Measurements from ENCODE around the gene DDX54. TPM values are rescaled to one million over a fixed set of nuclear protein-coding genes. Genes with fewer than 3 reads are reported as not detected.

The DDX54 gene
- total RNA-seq, 2 donors from 2014 or later: 81.4 to 82.7 TPM

- Mint-ChIP-seq H3K27ac (no peak overlapping the region), H3K36me3 (ENCODE audit: insufficient read depth in 2 of 2) (peaks cover 1 to 10% of the 10 kb centered on the region in 2 donors), H3K9me3 (no peaks in the 10 kb centered on the region), H3K27me3 (ENCODE audit: low read depth) (no peaks in the 10 kb centered on the region), H3K4me3 (no peak overlapping the region), H3K4me1 (ENCODE audit: low read depth) (peaks cover 8% of the 10 kb centered on the region)
- ATAC-seq (replicated peaks in 1 of 2) (no peak), DNase-seq (no peak)
Measured at GRCh38 chr12:113158439-113159203, 26.7 kb downstream of the DDX54 start.

- peak overlapping the region in 1 of 2 donors; percentile 34 for H3K4me3 Mint-ChIP-seq
- DNase-seq (no peak), ATAC-seq (replicated peaks in 1 of 2) (no peak)
- H3K36me3 Mint-ChIP-seq (ENCODE audit: insufficient read depth in 2 of 2): peaks cover 3 to 7% of the 10 kb centered on the region in 2 donors
- peaks cover 17% of the 10 kb centered on the region for H3K4me1 Mint-ChIP-seq (ENCODE audit: low read depth)
- H3K9me3 Mint-ChIP-seq: no peaks in the 10 kb centered on the region
- peak overlapping the region; percentile 44 for H3K27ac Mint-ChIP-seq
- H3K27me3 Mint-ChIP-seq (ENCODE audit: low read depth): peaks cover 4% of the 10 kb centered on the region
Measured at GRCh38 chr12:113157218-113157859, 27.9 kb downstream of the DDX54 start.

GRCh38 chr12:113155646-113156045 lies 29.6 kb downstream of the DDX54 start:
- H3K36me3 Mint-ChIP-seq (ENCODE audit: insufficient read depth in 2 of 2): peaks cover 2 to 4% of the 10 kb centered on the region in 2 donors
- H3K4me3 Mint-ChIP-seq: no peak overlapping the region

GRCh38 chr12:113155060-113155459 lies 30.2 kb downstream of the DDX54 start:
- Mint-ChIP-seq H3K27me3 (ENCODE audit: low read depth) (peaks cover 11% of the 10 kb centered on the region), H3K27ac (no peak overlapping the region), H3K9me3 (no peaks in the 10 kb centered on the region), H3K36me3 (ENCODE audit: insufficient read depth in 2 of 2) (peaks cover 0 to 2% of the 10 kb centered on the region in 2 donors), H3K4me1 (ENCODE audit: low read depth) (peaks cover 20% of the 10 kb centered on the region), H3K4me3 (peak overlapping the region; percentile 59 to 87)
- DNase-seq: no peak
- no peak for ATAC-seq (replicated peaks in 1 of 2)

More at GRCh38 chr12:113155646-113156045, 29.6 kb downstream of the DDX54 start:
- DNase-seq (no peak), ATAC-seq (replicated peaks in 1 of 2) (no peak)
- peaks cover 20% of the 10 kb centered on the region for H3K4me1 Mint-ChIP-seq (ENCODE audit: low read depth)
- H3K9me3 Mint-ChIP-seq: no peaks in the 10 kb centered on the region
- H3K27ac Mint-ChIP-seq: no peak overlapping the region
- H3K27me3 Mint-ChIP-seq (ENCODE audit: low read depth): peaks cover 11% of the 10 kb centered on the region

- H3K9me3 Mint-ChIP-seq: no peaks in the 10 kb centered on the region
- peaks cover 0 to 2% of the 10 kb centered on the region in 2 donors for H3K36me3 Mint-ChIP-seq (ENCODE audit: insufficient read depth in 2 of 2)
- H3K4me3 Mint-ChIP-seq: peak overlapping the region; percentile 59 to 87
- H3K27ac Mint-ChIP-seq: no peak overlapping the region
- H3K27me3 Mint-ChIP-seq (ENCODE audit: low read depth): peaks cover 11% of the 10 kb centered on the region
- peak in 1 of 2 donors; percentile 18 for ATAC-seq (replicated peaks in 1 of 2)
- peaks cover 20% of the 10 kb centered on the region for H3K4me1 Mint-ChIP-seq (ENCODE audit: low read depth)
- peak; percentile 34 to 40 for DNase-seq
Measured at GRCh38 chr12:113154351-113154973, 30.8 kb downstream of the DDX54 start.

- Mint-ChIP-seq H3K4me3 (peak overlapping the region; percentile 87 to 92), H3K27ac (no peak overlapping the region)
Measured at GRCh38 chr12:113152835-113153814, 32.2 kb downstream of the DDX54 start.

GRCh38 chr12:113152196-113152834 lies 33.0 kb downstream of the DDX54 start:
- no peak for DNase-seq
- Mint-ChIP-seq H3K36me3 (ENCODE audit: insufficient read depth in 2 of 2) (peaks cover 0 to 2% of the 10 kb centered on the region in 2 donors), H3K27me3 (ENCODE audit: low read depth) (peaks cover 14% of the 10 kb centered on the region), H3K4me3 (peak overlapping the region; percentile 87 to 92), H3K9me3 (no peaks in the 10 kb centered on the region), H3K27ac (no peak overlapping the region), H3K4me1 (ENCODE audit: low read depth) (peaks cover 20% of the 10 kb centered on the region)
- ATAC-seq (replicated peaks in 1 of 2): no peak

More at GRCh38 chr12:113152835-113153814, 32.2 kb downstream of the DDX54 start:
- peak; percentile 72 to 73 for DNase-seq
- H3K27me3 Mint-ChIP-seq (ENCODE audit: low read depth): peaks cover 11% of the 10 kb centered on the region
- no peaks in the 10 kb centered on the region for H3K9me3 Mint-ChIP-seq
- peak; percentile 85 for ATAC-seq (replicated peaks in 1 of 2)
- peaks cover 0 to 2% of the 10 kb centered on the region in 2 donors for H3K36me3 Mint-ChIP-seq (ENCODE audit: insufficient read depth in 2 of 2)
- H3K4me1 Mint-ChIP-seq (ENCODE audit: low read depth): peaks cover 20% of the 10 kb centered on the region

GRCh38 chr12:113151655-113152054 lies 33.6 kb downstream of the DDX54 start:
- Mint-ChIP-seq H3K9me3 (no peaks in the 10 kb centered on the region), H3K27ac (no peak overlapping the region), H3K4me3 (peak overlapping the region; percentile 87 to 92), H3K4me1 (ENCODE audit: low read depth) (peaks cover 20% of the 10 kb centered on the region), H3K27me3 (ENCODE audit: low read depth) (peaks cover 17% of the 10 kb centered on the region), H3K36me3 (ENCODE audit: insufficient read depth in 2 of 2) (peaks cover 0 to 2% of the 10 kb centered on the region in 2 donors)
- DNase-seq (no peak), ATAC-seq (replicated peaks in 1 of 2) (no peak)

- H3K36me3 Mint-ChIP-seq (ENCODE audit: insufficient read depth in 2 of 2): peaks cover 0 to 2% of the 10 kb centered on the region in 2 donors
- no peak within 1 kb of the TSS for H3K4me3 Mint-ChIP-seq
- DNase-seq (no peak), ATAC-seq (replicated peaks in 1 of 2) (no peak)
- no peaks in the 10 kb centered on the region for H3K9me3 Mint-ChIP-seq
- no peak within 1 kb of the TSS for H3K27ac Mint-ChIP-seq
- H3K27me3 Mint-ChIP-seq (ENCODE audit: low read depth): peaks cover 17% of the 10 kb centered on the region
- peaks cover 20% of the 10 kb centered on the region for H3K4me1 Mint-ChIP-seq (ENCODE audit: low read depth)
Measured at GRCh38 chr12:113149361-113150150, 35.7 kb downstream of the DDX54 start, which contains the start of gene CFAP73. CFAP73 (plus strand) TSS chr12:113149724; CDS start chr12:113149858, 134 bp downstream.

- H3K4me1 Mint-ChIP-seq (ENCODE audit: low read depth): peaks cover 7% of the 10 kb centered on the region
- no peak overlapping the region for H3K4me3 Mint-ChIP-seq
- no peaks in the 10 kb centered on the region for H3K9me3 Mint-ChIP-seq
- DNase-seq (no peak), ATAC-seq (replicated peaks in 1 of 2) (no peak)
- H3K27ac Mint-ChIP-seq: no peak overlapping the region
- H3K27me3 Mint-ChIP-seq (ENCODE audit: low read depth): peaks cover 9% of the 10 kb centered on the region
- H3K36me3 Mint-ChIP-seq (ENCODE audit: insufficient read depth in 2 of 2): no peaks in the 10 kb centered on the region
Measured at GRCh38 chr12:113146999-113147398, 38.3 kb downstream of the DDX54 start.

- H3K4me1 Mint-ChIP-seq (ENCODE audit: low read depth): peaks cover 10% of the 10 kb centered on the region
- ATAC-seq (replicated peaks in 1 of 2): no peak
Measured at GRCh38 chr12:113145720-113146551, 39.3 kb downstream of the DDX54 start.

More at GRCh38 chr12:113145720-113146551, 39.3 kb downstream of the DDX54 start:
- no peak for DNase-seq
- H3K9me3 Mint-ChIP-seq: no peaks in the 10 kb centered on the region
- no peak overlapping the region for H3K4me3 Mint-ChIP-seq
- H3K27me3 Mint-ChIP-seq (ENCODE audit: low read depth): peaks cover 6% of the 10 kb centered on the region
- no peak overlapping the region for H3K27ac Mint-ChIP-seq
- H3K36me3 Mint-ChIP-seq (ENCODE audit: insufficient read depth in 2 of 2): no peaks in the 10 kb centered on the region

Data from activated T-cell treated with anti-CD3 and anti-CD28 coated beads, Interleukin-2, amount 50 U/mL, for 72 hours (primary cell).